Keratinocyte (primary cell): Measurements from ENCODE around the gene TEKT5.

ENCODE experiments used
- CTCF ChIP-seq, 3 experiments: IDR thresholded peaks in 1 of 3; conservative IDR thresholded peaks in 1 of 3; optimal IDR thresholded peaks in 1 of 3; 2 replicates in 2 of 3; 3 replicates in 1 of 3; pipeline versions ENCODE3 to v1.5.1; 2011; ENCODE audit warnings: low read length in 3 of 3, mild to moderate bottlenecking in 3 of 3, moderate library complexity in 2 of 3, control low read depth in 1 of 3, inconsistent platforms in 1 of 3; ENCODE audit not compliant: insufficient read depth in 2 of 3; ENCODE audit errors: extremely low read depth in 1 of 3
- EZH2 ChIP-seq: IDR thresholded peaks from one replicate; pipeline ENCODE4 v1.6.1; 2012; ENCODE audit warnings: inconsistent platforms, mild to moderate bottlenecking, low read length, moderate library complexity

GRCh38 chr16:10613785-10614485 lies 80.8 kb downstream of the TEKT5 start:
- TF ChIP-seq CTCF (optimal IDR thresholded peaks at IDR 0.05 in 1 of 3, IDR thresholded peaks at IDR 0.05 in 1 of 3, conservative IDR thresholded peaks at IDR 0.05 in 1 of 3; ENCODE audit: extremely low read depth in 1 of 3, insufficient read depth in 2 of 3, low read length in 3 of 3) (no peak), EZH2 (no peak)
